ENCODE results near the gene MYT1. TPM values are rescaled to one million over a fixed set of nuclear protein-coding genes. Genes with fewer than 3 reads are reported as not detected.

The MYT1 gene
- total and polyA plus RNA-seq, 2 experiments from 2014 or later: 0.39 to 0.50 TPM

GRCh38 chr20:64167676-64168075 is 3.4 kb downstream of the MYT1 start:
- TF ChIP-seq CTCF (IDR thresholded peaks at IDR 0.05; ENCODE audit: low read depth, low read length): no peak
- Histone ChIP-seq H3K4me1 (ENCODE audit: low read depth) (no peaks in the 10 kb centered on the region), H3K4me3 (no peak overlapping the region), H3K27ac (no peak overlapping the region), H3K27me3 (peaks cover 28% of the 10 kb centered on the region), H3K36me3 (no peaks in the 10 kb centered on the region), H3K9me3 (ENCODE audit: low read depth) (no peaks in the 10 kb centered on the region)
- DNase-seq (ENCODE audit: low read depth in 1 of 2, low spot score in 1 of 2): no peak

DNA sequence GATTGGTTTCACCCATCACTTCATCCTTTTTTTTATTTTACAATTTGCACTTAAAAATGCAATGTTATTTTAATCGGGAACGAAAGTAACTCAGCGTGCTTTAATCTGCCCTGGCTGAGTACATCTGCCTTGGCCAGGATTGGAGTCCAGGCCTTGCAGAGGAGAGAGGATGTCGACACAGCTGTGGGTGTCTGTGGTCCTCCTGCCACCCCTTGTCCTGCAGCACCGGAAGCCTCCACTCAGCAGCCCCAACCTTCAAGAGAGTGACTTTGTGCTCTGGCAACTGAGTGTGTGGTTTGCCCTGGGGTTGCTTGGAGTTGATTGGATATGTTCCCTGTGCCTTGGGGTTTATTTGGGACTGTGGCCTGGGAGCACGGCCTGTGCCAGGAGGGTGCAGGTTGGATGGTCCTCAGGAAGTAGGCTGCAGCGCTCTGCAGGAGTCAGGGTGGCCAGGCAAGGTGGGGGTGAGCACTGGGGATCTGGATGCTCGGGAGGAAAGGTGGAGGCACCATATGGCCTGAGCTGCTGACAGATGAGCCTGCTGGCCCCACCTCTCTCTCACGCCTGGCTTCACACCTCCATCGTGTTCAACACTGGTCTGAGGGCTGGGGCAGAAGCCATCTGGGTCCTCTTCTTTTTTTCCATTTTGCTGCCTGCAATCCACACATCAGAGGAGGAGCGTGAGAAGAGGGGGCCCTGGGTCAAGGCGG is 4.3 kb downstream of the MYT1 start:
- Histone ChIP-seq H3K4me1 (ENCODE audit: low read depth) (no peaks in the 10 kb centered on the region), H3K4me3 (no peak overlapping the region), H3K36me3 (no peaks in the 10 kb centered on the region), H3K27me3 (peaks cover 28% of the 10 kb centered on the region), H3K27ac (no peak overlapping the region), H3K9me3 (ENCODE audit: low read depth) (no peaks in the 10 kb centered on the region)
- DNase-seq (ENCODE audit: low read depth in 1 of 2, low spot score in 1 of 2): no peak
- TF ChIP-seq CTCF (IDR thresholded peaks at IDR 0.05; ENCODE audit: low read depth, low read length): no peak

DNA sequence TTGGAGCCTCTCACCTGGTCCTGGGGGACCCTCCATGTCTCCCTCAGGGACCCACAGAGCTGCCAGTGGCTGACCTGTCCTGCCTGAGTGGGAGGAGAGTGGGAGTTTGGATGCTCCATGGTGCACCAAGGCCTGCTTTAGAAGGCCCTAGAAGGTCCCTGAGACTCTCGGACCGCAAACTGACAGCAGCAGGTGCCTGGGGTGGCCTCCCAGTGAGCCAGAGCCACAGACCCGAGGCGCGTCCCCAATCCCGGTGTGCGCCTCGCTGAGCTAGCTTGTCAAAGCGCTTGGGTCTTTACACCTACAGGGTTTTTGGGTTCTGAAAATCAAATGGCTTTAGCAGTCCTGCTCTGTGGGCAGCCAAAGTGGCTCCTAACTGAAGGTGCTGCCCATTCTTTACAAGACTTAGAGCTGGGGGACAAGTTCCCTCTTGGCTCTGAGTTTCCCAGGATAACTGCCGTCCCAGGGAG is 4.9 kb downstream of the MYT1 start:
- TF ChIP-seq CTCF (IDR thresholded peaks at IDR 0.05; ENCODE audit: low read depth, low read length): no peak
- Histone ChIP-seq H3K27me3 (peaks cover 23% of the 10 kb centered on the region), H3K4me1 (ENCODE audit: low read depth) (no peaks in the 10 kb centered on the region), H3K36me3 (no peaks in the 10 kb centered on the region), H3K9me3 (ENCODE audit: low read depth) (no peaks in the 10 kb centered on the region), H3K4me3 (no peak overlapping the region), H3K27ac (no peak overlapping the region)
- no peak for DNase-seq (ENCODE audit: low read depth in 1 of 2, low spot score in 1 of 2)

- Histone ChIP-seq H3K36me3 (no peaks in the 10 kb centered on the region), H3K4me3 (no peak overlapping the region), H3K27ac (no peak overlapping the region), H3K27me3 (peaks cover 11% of the 10 kb centered on the region), H3K9me3 (ENCODE audit: low read depth) (no peaks in the 10 kb centered on the region), H3K4me1 (ENCODE audit: low read depth) (no peaks in the 10 kb centered on the region)
- no peak for DNase-seq (ENCODE audit: low read depth in 1 of 2, low spot score in 1 of 2)
- no peak for TF ChIP-seq CTCF (IDR thresholded peaks at IDR 0.05; ENCODE audit: low read depth, low read length)
These were observed 7.0 kb downstream of the MYT1 start for GRCh38 chr20:64171211-64171610.

DNA sequence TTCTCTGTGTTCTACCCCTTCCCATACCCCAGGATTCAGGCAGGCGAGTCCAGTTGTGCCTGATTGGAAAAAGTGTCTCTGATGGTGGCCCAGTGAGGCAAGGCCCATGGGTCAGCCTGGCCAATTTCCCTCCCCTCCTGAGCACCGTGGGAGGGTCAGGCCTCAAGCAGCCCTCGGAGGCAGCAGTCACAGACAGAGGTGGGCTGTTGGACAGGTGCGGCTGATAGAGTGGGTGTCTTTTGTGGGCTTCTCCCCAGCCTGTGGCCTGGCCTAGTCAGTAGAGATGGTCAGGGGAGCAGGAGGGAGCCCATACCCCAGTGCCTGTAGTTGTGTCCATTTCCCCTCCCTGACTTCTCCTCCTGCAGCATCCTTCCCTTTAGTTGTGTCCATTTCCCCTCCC is 8.9 kb downstream of the MYT1 start:
- H3K27ac ChIP-seq: no peak overlapping the region
- no peaks in the 10 kb centered on the region for H3K36me3 ChIP-seq
- TF ChIP-seq CTCF (IDR thresholded peaks at IDR 0.05; ENCODE audit: low read depth, low read length): no peak
- no peaks in the 10 kb centered on the region for H3K9me3 ChIP-seq (ENCODE audit: low read depth)
- no peaks in the 10 kb centered on the region for H3K4me1 ChIP-seq (ENCODE audit: low read depth)
- H3K27me3 ChIP-seq: peaks cover 29% of the 10 kb centered on the region
- no peak overlapping the region for H3K4me3 ChIP-seq
- no peak for DNase-seq (ENCODE audit: low read depth in 1 of 2, low spot score in 1 of 2)
